Keratinocyte (primary cell): ENCODE results near the gene FGF22.

Experiments used
- CTCF ChIP-seq, 3 experiments: IDR thresholded peaks in 1 of 3; conservative IDR thresholded peaks in 1 of 3; optimal IDR thresholded peaks in 1 of 3; 2 replicates in 2 of 3; 3 replicates in 1 of 3; pipeline versions ENCODE3 to v1.5.1; 2011; ENCODE audit warnings: low read length in 3 of 3, mild to moderate bottlenecking in 3 of 3, moderate library complexity in 2 of 3, control low read depth in 1 of 3, inconsistent platforms in 1 of 3; ENCODE audit not compliant: insufficient read depth in 2 of 3; ENCODE audit errors: extremely low read depth in 1 of 3
- EZH2 ChIP-seq: IDR thresholded peaks from one replicate; pipeline ENCODE4 v1.6.1; 2012; ENCODE audit warnings: inconsistent platforms, mild to moderate bottlenecking, low read length, moderate library complexity

- TF ChIP-seq CTCF (optimal IDR thresholded peaks at IDR 0.05 in 1 of 3, IDR thresholded peaks at IDR 0.05 in 1 of 3, conservative IDR thresholded peaks at IDR 0.05 in 1 of 3; ENCODE audit: extremely low read depth in 1 of 3, insufficient read depth in 2 of 3, low read length in 3 of 3) (no peak), EZH2 (no peak)
Observed at GRCh38 chr19:648305-648704, 8.6 kb downstream of the FGF22 start.
